Pons (tissue), 1 donor: Measurements from ENCODE around the gene GRPEL2.

Experiments used
- DNase-seq: peaks from one replicate; pipeline ENCODE4 v3.0.0-alpha.2; 2016; ENCODE audit warnings: low spot score

GRPEL2 gene

GRCh38 chr5:149345147-149345891 lies at the start of gene GRPEL2:
Gene GRPEL2 (plus strand): TSS chr5:149345499. CDS start chr5:149345540, 41 bp downstream.
- peak; percentile 96 for DNase-seq

- DNase-seq, result no peak
Measured at GRCh38 chr5:149297340-149298025, 47.8 kb upstream of the GRPEL2 start.

- no peak for DNase-seq
Measured at GRCh38 chr5:149298163-149298562, 47.1 kb upstream of the GRPEL2 start.

- no peak for DNase-seq
Measured at GRCh38 chr5:149298842-149299404, 46.4 kb upstream of the GRPEL2 start.

- DNase-seq, result no peak
Measured at GRCh38 chr5:149299451-149300054, 45.7 kb upstream of the GRPEL2 start.

- no peak for DNase-seq
Measured at GRCh38 chr5:149300441-149300840, 44.9 kb upstream of the GRPEL2 start.

- no peak for DNase-seq
Measured at GRCh38 chr5:149301049-149301743, 44.1 kb upstream of the GRPEL2 start.

GRCh38 chr5:149301744-149302380 lies 43.4 kb upstream of the GRPEL2 start:
- DNase-seq, result no peak

GRCh38 chr5:149302641-149303040 lies 42.7 kb upstream of the GRPEL2 start:
- no peak for DNase-seq

GRCh38 chr5:149303210-149303609 lies 42.1 kb upstream of the GRPEL2 start:
- no peak for DNase-seq

- DNase-seq, result no peak
Measured at GRCh38 chr5:149304195-149305078, 40.9 kb upstream of the GRPEL2 start.

GRCh38 chr5:149309354-149309753 lies 35.9 kb upstream of the GRPEL2 start:
- no peak for DNase-seq

- DNase-seq, result no peak
Measured at GRCh38 chr5:149310488-149310887, 34.8 kb upstream of the GRPEL2 start.

- DNase-seq, result no peak
Measured at GRCh38 chr5:149310947-149311658, 34.2 kb upstream of the GRPEL2 start.

- DNase-seq, result no peak
Measured at GRCh38 chr5:149313151-149313841, 32.0 kb upstream of the GRPEL2 start.

GRCh38 chr5:149314571-149315111 lies 30.7 kb upstream of the GRPEL2 start:
- DNase-seq, result no peak

GRCh38 chr5:149315753-149316152 lies 29.5 kb upstream of the GRPEL2 start:
- no peak for DNase-seq

GRCh38 chr5:149317281-149318048 lies 27.8 kb upstream of the GRPEL2 start:
- peak; percentile 62 for DNase-seq
